ENCODE results near the gene ELK4. TPM values are rescaled to one million over a fixed set of nuclear protein-coding genes. Genes with fewer than 3 reads are reported as not detected.

The ELK4 gene
- total RNA-seq, 2 donors from 2014 or later, result 72.9 to 76.4 TPM

GRCh38 chr1:205589618-205590456 lies 42.0 kb downstream of the ELK4 start:
- H3K27me3 Mint-ChIP-seq, result no peaks in the 10 kb centered on the region
- no peak for ATAC-seq (replicated peaks)
- H3K36me3 Mint-ChIP-seq (ENCODE audit: low read depth), result no peaks in the 10 kb centered on the region

GRCh38 chr1:205589046-205589445 lies 42.8 kb downstream of the ELK4 start:
- no peak for ATAC-seq (replicated peaks)
- Mint-ChIP-seq H3K4me1 (peaks cover 7% of the 10 kb centered on the region), H3K27ac (no peak overlapping the region), H3K27me3 (no peaks in the 10 kb centered on the region), H3K36me3 (ENCODE audit: low read depth) (no peaks in the 10 kb centered on the region), H3K9me3 (no peaks in the 10 kb centered on the region), H3K4me3 (no peak overlapping the region)

More at GRCh38 chr1:205589618-205590456, 42.0 kb downstream of the ELK4 start:
- H3K27ac Mint-ChIP-seq, result no peak overlapping the region
- H3K4me3 Mint-ChIP-seq, result no peak overlapping the region
- peaks cover 8% of the 10 kb centered on the region for H3K4me1 Mint-ChIP-seq
- no peaks in the 10 kb centered on the region for H3K9me3 Mint-ChIP-seq

GRCh38 chr1:205588636-205589035 lies 43.2 kb downstream of the ELK4 start:
- Mint-ChIP-seq H3K27ac (no peak overlapping the region), H3K9me3 (no peaks in the 10 kb centered on the region), H3K4me3 (no peak overlapping the region), H3K27me3 (no peaks in the 10 kb centered on the region), H3K36me3 (ENCODE audit: low read depth) (no peaks in the 10 kb centered on the region), H3K4me1 (peaks cover 4% of the 10 kb centered on the region)
- peak; percentile 25 for ATAC-seq (replicated peaks)

GRCh38 chr1:205587581-205587980 lies 44.2 kb downstream of the ELK4 start:
- Mint-ChIP-seq H3K36me3 (ENCODE audit: low read depth) (no peaks in the 10 kb centered on the region), H3K4me3 (no peak overlapping the region)

GRCh38 chr1:205585835-205586785 lies 45.7 kb downstream of the ELK4 start:
- Mint-ChIP-seq H3K4me3 (no peak overlapping the region), H3K27ac (no peak overlapping the region)

More at GRCh38 chr1:205587581-205587980, 44.2 kb downstream of the ELK4 start:
- no peak overlapping the region for H3K27ac Mint-ChIP-seq
- H3K9me3 Mint-ChIP-seq, result no peaks in the 10 kb centered on the region
- peaks cover under 1% of the 10 kb centered on the region for H3K27me3 Mint-ChIP-seq
- H3K4me1 Mint-ChIP-seq, result peaks cover 1% of the 10 kb centered on the region
- ATAC-seq (replicated peaks), result no peak

DNA sequence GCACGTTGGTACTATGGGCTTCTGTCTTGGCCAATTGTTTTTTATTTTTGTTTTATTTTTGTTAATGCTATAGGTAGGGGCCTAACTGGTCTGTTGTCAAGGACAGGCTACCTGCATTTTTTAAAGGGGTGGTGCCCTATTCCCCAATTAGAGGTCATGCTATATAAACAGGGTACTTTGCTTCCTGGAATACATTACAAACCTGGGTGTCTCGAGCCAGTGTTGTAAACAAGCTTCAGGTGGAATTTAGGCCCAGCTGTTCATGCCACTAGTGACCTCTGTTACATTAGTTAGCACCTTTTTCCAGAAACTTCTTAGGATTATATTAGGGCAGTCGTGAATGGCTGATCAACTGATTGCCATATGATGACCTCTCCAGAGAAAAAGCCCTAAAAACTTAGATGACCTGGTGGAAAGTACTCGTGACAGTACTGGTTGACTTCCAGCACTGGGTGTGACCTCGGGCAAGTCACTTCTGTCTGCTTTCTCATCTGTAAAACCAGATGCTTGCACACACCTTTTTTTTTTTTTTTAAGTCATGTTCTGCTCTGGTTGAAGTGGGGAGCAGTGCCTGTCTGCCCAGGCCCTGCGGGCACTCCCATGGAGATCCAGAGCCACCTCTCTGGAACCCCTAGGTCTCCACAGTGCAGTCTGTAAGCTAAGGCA lies 46.5 kb downstream of the ELK4 start:
- no peak for ATAC-seq (replicated peaks)
- Mint-ChIP-seq H3K4me3 (no peak overlapping the region), H3K27me3 (peaks cover 9% of the 10 kb centered on the region), H3K27ac (no peak overlapping the region), H3K36me3 (ENCODE audit: low read depth) (no peaks in the 10 kb centered on the region), H3K4me1 (no peaks in the 10 kb centered on the region), H3K9me3 (no peaks in the 10 kb centered on the region)

More at GRCh38 chr1:205585835-205586785, 45.7 kb downstream of the ELK4 start:
- H3K4me1 Mint-ChIP-seq, result no peaks in the 10 kb centered on the region
- ATAC-seq (replicated peaks), result no peak
- peaks cover 9% of the 10 kb centered on the region for H3K27me3 Mint-ChIP-seq
- no peaks in the 10 kb centered on the region for H3K36me3 Mint-ChIP-seq (ENCODE audit: low read depth)
- H3K9me3 Mint-ChIP-seq, result no peaks in the 10 kb centered on the region

DNA sequence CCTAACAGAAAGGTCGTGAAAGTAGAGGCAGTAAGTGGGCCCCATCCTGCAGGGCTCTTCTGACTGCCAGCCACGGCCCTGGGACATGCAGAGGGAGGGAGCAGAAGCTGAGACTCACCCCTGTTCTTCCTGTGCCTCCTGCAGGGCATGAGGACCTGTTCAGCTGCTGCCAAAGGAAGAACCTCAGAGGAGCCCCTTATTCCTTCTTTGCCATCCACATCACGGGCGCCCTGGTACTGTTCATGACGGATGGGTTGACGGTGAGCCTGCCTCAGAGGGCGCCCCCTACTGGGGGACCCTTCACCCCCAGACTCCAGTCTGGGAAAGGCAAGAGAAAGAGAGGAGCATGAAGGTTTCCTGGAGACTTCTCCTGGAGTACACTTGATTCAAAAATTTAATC lies 47.1 kb downstream of the ELK4 start:
- no peak for ATAC-seq (replicated peaks)
- H3K27ac Mint-ChIP-seq, result no peak overlapping the region
- peaks cover 9% of the 10 kb centered on the region for H3K27me3 Mint-ChIP-seq
- H3K4me3 Mint-ChIP-seq, result no peak overlapping the region
- no peaks in the 10 kb centered on the region for H3K9me3 Mint-ChIP-seq
- no peaks in the 10 kb centered on the region for H3K4me1 Mint-ChIP-seq
- H3K36me3 Mint-ChIP-seq (ENCODE audit: low read depth), result no peaks in the 10 kb centered on the region

- H3K27me3 Mint-ChIP-seq, result peaks cover 9% of the 10 kb centered on the region
- no peak overlapping the region for H3K27ac Mint-ChIP-seq
- H3K4me1 Mint-ChIP-seq, result no peaks in the 10 kb centered on the region
- H3K9me3 Mint-ChIP-seq, result no peaks in the 10 kb centered on the region
- ATAC-seq (replicated peaks), result no peak
- no peak overlapping the region for H3K4me3 Mint-ChIP-seq
- H3K36me3 Mint-ChIP-seq (ENCODE audit: low read depth), result no peaks in the 10 kb centered on the region
Measured at GRCh38 chr1:205583461-205584130, 48.2 kb downstream of the ELK4 start.

DNA sequence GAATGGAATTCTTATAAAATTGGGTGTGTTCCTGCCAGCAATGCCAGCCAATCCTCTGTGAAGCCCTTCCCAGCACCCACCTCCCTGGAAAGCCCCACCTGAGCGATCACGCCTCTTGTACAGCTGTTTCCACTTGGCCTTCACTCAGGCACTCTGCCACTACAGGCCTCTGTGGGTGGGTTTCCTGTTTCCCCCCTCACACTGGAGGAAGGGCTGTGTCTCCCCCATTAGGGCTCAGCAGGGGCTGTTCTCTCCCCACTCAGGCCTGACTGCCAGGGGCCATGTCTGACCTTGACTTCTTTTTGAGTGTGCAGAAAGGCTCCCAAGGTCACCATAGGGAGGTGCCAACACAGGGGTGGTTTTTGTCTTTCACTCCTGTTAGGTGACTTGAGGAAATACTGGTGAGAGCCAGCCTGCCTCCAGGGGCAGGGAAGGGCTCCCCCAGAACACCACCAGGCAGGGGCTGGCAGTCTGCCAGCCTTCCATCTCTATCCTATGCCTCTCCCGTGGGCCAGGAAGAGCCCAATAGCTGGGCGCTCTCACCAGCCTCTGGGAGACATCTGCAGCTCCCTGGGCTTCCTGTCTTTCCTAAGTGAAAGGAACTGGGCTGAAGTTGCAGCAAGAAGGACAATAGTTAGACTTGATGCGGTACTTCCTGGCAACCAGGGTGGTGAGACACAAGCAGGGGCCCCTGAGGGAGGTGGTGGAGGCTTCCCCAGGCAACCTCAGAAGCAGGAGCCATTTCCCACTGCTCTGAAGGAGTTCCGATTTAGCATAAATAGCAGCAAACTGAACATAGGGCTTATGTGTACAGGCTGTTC lies 49.1 kb downstream of the ELK4 start:
- Mint-ChIP-seq H3K9me3 (no peaks in the 10 kb centered on the region), H3K27me3 (peaks cover 15% of the 10 kb centered on the region), H3K4me3 (no peak overlapping the region), H3K27ac (no peak overlapping the region), H3K36me3 (ENCODE audit: low read depth) (no peaks in the 10 kb centered on the region), H3K4me1 (no peaks in the 10 kb centered on the region)
- ATAC-seq (replicated peaks), result no peak

DNA sequence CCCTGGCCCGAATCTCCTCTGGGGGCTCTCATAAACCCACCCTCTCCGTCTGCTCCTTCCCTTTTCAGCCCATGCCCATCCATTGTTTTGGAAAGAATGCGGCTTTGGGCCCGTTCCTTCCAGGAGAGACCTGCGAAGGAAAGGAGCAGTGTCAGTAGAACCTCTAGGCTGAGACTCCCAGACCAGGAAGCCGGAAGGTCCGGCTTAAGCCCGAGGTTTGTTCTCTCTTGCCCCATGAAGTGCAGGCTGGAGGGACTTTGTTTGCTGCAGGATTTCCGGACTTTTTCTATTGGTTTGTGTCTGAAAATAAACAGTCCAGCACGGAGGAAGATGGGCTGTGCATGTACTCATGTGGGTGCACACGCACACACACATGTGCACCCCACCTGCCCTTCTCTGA lies 49.8 kb downstream of the ELK4 start:
- H3K9me3 Mint-ChIP-seq, result no peaks in the 10 kb centered on the region
- no peaks in the 10 kb centered on the region for H3K36me3 Mint-ChIP-seq (ENCODE audit: low read depth)
- no peak for ATAC-seq (replicated peaks)
- H3K27ac Mint-ChIP-seq, result no peak overlapping the region
- no peaks in the 10 kb centered on the region for H3K4me1 Mint-ChIP-seq
- no peak overlapping the region for H3K4me3 Mint-ChIP-seq
- peaks cover 20% of the 10 kb centered on the region for H3K27me3 Mint-ChIP-seq

DNA sequence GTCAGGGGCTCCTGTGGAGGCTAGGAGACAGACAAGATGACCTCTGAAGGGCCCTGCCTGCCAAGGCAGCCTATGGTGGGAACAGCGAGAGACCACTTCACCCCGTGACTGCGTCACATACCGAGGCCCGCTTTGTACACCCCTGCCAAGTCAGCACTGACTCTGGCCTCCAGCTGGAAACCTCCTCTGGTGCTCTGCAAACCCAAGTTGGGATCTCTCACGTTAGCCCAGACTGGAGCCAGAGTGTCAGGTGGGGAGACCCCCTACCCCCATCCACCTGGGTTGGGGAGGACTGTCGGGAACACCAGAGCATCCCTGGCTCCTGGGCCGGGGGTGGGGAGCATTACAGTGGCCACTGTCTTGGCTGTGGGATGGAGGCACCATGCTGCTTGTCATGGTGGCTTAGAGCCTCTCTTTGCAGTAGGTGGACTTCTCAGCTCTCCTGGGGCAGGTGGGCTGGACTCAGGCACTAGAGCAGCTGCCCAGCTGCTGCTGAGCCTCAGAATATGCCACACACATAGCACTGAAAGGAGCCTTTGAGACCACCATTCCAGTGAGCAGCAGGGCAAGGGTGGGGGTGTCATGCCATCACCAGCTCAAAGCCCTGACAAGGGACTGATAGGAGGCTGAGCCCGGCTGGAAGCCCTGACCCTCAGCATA lies 50.4 kb downstream of the ELK4 start:
- Mint-ChIP-seq H3K4me3 (no peak overlapping the region), H3K27ac (no peak overlapping the region), H3K4me1 (no peaks in the 10 kb centered on the region), H3K36me3 (ENCODE audit: low read depth) (no peaks in the 10 kb centered on the region), H3K9me3 (no peaks in the 10 kb centered on the region), H3K27me3 (peaks cover 23% of the 10 kb centered on the region)
- no peak for ATAC-seq (replicated peaks)

DNA sequence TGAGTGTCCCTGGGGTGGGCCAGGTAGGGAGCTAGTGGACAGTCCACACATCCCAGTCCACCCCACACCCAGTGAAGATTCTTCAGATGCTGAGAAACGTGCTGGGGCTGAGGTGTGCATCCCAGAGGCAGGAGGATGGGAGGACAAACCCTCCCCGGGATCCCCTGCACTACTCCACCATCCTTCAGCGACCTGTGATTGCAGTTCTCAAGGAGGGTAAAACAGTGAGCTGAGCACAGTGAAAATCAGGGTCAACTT lies 51.0 kb downstream of the ELK4 start:
- Mint-ChIP-seq H3K9me3 (no peaks in the 10 kb centered on the region), H3K4me3 (no peak overlapping the region), H3K36me3 (ENCODE audit: low read depth) (no peaks in the 10 kb centered on the region), H3K27ac (no peak overlapping the region), H3K4me1 (no peaks in the 10 kb centered on the region), H3K27me3 (peaks cover 23% of the 10 kb centered on the region)
- ATAC-seq (replicated peaks), result no peak

All from activated T-helper 17 cell treated with anti-CD3 and anti-CD28 coated beads, Interleukin-2, amount 50 U/mL, for 72 hours (primary cell).